Left renal cortex interstitium (tissue), 4 donors: ENCODE measurements around the gene COL20A1. TPM values are rescaled to one million over a fixed set of nuclear protein-coding genes. Genes with fewer than 3 reads are reported as not detected.
"Not testable (repeated sequence)": the region's sequence is repeated elsewhere in the genome, so short reads cannot be mapped to it uniquely, and the experiment has no call there.

Experiments
- DNase-seq, 4 donors: peaks; one replicate each; pipeline ENCODE4 v3.0.0-alpha.2; 2013; ENCODE audit warnings: low read depth in 4 of 4, low spot score in 2 of 4, missing footprints in 1 of 4
- polyA plus RNA-seq, 4 donors: library from polyadenylated mRNA; unstranded; fragments of 120-200 nt; gene quantifications; one replicate each; pipeline ENCODE4 v1.2.1, GENCODE V29; 2013; ENCODE audit not compliant: insufficient read length in 4 of 4

Gene COL20A1
- 1 to 10 TPM in 1 of 4 donors, under 1 TPM in 3; 0.69 to 1.2 (median 0.94) TPM for polyA plus RNA-seq

DNA sequence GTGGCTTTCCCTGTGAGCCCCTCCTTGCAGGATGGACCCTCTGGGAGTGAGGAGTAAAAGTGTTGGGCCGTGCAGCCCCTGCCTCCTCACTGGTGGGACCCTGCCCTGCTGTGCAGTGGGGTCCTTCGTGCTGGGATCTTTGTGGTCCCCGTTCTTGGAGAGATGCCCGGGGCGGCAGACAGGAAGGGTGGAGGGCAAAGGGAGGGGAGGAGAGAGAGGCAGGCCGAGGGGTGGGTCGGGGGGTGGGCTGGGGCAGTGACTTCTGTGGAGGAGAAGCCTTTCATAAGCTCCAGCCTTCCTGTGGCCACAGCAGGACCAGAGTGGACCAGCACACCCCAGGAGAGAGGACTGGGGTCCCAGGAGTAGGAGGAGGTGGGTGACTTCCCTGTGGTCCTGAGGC is at the start of gene COL20A1:
Gene COL20A1, plus strand, starts transcription at position 283 of the 400 bp plus-strand sequence. CDS start 1,922 bp downstream, outside the sequence.
- DNase-seq: no peak

DNA sequence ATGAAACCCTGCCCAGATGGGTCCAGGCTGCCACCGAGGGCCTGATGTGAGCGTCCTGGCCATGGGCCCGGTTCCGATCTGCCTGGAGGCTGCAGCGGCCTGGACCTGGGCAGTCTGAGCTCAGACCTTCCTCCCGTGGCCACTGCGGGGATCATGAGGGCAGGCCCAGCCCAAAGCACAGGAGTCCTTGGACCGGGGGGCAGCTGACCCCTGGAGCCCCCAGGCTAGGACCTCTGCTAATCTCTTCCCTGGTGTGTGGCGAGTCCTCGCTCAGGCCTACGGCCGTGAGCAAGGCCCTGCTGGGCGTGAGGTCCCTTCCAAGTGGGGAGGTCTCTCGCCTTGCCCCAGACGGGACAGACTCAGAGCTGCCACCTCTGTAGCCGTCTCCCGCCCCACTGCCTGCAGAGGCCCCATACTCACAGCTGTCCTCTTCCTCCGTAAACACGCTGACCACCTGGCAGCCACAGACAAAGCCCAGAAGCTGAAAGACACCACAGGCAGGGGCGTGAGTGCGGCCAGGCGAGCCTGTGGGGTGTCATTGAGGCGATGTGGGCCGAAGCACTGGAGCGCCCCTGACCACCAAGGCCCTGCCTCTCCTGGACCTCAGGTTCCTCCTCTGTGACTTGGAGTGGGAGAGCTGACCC is 49.3 kb upstream of the COL20A1 start:
- no peak for DNase-seq

DNA sequence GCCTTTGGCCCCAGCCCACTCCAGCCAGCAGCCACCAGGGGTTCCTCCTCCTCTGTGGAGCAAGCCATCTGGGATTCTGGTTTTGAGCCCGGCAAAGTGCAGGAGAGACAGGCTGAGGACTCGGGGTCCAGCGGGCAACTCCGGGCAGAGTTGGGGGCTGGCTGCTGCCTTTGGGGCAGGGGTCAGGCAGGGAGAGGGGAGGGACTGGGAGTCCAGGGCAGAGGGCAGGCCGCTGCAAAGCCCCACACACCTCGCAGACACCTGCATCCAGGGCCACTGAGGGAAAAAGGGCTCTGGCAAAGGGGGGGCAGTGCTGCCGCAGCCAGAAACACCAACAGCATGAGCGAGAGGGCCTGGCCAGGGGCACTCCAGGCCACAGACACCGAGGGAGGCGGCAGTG is 48.5 kb upstream of the COL20A1 start:
- DNase-seq: no peak

DNA sequence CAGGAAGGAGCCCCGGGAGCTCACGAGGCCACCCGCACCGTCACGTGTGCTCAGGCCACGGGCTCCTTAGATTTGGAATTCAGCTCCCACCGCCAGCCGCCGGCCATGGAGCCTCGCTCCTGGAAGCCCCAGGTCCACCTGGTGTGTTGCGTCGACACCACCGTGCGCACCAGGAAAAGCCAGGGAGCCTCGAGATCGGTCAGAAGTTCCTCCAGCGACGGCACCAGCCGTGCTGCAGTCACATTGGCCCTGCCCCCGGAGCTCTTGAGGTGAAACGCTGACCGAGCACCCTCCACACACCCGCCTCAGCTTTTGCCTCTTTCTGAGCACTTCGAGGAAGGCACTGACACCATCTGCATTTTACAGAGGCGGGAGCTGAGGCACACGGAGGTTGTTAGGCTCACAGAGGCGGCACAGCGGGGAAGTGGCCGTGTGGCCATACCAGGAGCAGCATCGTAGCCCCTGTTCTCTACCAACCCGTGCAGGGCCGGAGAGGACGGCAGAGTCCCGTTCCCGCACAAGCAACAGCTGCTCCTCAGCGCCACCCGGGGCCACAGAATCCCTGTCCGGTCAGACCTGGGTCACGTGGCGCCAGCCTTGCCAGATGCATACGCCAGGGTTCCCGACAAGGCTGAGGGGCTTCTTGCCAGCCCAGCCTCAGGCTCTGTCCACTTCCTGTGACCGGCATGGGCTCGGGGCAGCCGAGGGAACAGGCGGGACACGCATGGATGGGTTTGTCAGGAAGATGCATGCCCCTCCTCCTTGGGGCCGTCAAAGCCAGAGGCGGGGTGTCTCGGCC is 46.3 kb upstream of the COL20A1 start:
- no peak for DNase-seq

DNA sequence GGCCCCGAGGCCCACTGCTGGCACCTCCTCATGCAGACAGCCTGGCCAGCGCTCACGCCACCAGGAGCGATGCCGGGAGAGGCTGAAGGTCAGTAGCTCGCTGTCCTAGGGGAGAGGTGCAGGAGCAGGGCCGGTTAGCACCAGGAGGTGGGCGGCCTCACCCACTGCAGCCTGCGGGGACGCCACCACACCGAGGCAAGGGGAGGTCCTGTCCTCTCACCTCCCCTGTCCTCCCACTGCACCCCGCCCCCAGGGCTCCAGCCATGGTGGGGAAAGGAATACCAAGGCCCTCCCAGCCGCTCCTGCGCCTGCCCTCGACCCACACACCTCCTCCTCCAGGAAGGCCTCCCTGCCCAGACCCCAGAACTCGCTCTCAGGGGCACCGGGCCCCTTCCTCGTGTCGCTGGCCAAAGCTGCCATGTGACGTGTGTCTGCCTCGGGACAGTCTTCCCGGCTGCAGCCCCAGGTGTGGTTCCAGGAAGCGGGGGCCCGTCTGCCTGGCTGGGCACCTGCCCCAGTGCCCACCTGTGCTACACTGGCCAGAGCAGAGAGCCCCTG is 45.2 kb upstream of the COL20A1 start:
- no peak for DNase-seq

DNA sequence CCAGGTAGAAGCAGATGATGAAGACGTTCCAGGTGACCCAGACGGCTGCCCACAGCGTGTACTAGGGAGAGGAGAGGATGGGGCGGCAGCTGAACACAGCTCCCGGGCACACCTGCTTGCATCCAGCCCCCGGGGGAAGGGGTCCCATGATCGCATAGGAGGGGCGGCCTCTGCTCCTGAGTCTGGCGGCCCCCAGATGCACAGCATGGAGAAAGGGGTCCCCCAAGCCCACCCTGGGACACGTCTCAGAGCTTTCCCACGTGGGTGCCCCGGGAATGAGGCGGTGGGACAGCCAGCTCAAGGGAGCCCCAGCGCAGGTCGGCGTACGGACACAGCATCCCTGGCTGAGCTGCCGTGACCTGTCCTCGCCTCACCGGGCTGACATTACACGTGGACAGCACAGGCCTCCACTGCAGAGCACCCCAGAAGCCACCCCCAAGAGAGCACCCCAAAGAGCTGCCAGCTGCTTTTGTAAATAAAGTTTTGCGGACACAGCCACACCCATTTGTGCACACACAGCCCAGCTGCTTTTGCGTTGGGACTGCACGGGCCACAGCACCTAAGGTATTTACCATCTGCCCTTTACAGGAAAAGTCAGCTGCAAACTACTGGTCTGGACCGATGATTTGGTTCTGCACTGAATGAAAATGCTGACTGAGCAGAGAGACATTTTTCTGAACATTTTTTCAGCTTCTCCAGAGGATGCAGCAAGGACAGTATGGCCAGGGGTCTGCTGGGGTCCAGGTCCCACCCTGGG is 44.0 kb upstream of the COL20A1 start:
- no peak for DNase-seq

DNA sequence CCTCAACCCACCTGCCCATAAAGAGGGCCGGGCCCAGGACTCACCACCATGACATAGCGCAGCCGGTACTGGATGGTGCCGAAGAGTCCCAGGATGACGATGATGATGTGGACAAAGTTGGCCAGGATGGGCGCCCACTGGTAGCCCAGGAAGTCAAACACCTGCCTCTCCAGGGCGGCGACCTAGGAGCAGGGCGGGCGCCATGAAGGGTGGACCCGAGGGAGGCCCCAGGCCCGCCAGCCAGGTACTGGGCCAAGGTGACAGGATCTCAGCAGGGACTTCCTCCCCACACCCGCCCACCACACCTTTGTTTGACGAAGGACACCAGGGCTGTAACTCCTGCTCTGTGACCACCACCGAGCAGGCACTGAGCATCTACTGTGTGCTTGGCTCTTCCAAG is 43.1 kb upstream of the COL20A1 start:
- DNase-seq: no peak

DNA sequence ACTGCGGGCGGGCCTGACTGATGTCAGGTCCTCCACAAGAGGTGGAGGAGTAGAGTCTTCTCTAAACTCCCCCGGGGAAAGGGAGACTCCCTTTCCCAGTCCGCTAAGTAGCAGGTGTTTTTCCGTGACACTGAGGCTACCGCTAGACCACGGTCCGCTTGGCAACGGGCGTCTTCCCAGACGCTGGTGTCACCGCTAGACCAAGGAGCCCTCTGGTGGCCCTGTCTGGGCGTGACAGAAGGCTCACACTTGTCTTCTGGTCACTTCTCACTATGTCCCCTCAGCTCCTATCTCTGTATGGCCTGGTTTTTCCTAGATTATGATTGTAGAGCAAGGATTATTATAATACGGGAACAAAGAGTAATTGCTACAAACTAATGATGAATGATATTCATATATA is 41.6 kb upstream of the COL20A1 start:
- not testable (repeated sequence) for DNase-seq

DNA sequence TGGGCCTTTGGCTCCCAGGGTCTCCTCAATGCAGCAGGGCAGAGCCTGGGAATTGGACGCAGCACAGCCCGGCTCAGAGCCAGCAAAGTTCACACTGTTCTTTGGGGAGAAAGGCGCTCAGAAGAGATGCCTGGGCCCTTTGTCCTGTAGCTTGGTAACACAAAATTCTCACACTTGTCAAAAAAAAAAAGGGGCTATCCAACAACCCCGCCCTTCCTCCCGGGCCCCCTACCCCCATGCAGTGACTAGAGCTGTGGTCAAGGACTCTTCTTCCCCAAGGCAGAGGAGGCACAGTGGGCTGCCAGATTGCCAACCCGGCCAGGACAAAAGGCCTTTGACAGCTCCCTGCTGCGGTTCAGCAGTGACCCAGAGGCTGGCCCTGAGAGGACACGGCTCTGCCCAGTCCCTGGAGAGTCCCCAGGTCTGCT is 40.7 kb upstream of the COL20A1 start:
- DNase-seq: no peak

DNA sequence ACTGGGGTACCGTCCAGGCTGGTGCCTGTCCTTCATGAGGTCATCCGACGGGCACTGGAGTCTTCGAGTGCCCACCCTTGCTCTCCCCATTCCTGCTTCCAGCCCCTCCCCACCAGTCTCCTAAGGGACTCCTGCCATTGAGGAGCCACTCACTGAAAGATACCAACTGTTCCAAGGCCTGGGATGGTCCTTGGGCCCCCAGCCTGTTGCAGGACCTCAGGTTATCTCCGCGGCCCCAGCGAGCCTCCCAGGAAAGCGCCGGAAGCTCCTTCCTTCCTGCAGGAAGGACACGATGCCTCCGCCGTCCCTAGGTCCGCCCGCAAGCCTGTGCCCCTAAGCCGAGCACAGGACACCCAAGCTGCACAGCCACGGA is 39.9 kb upstream of the COL20A1 start:
- no peak for DNase-seq

DNA sequence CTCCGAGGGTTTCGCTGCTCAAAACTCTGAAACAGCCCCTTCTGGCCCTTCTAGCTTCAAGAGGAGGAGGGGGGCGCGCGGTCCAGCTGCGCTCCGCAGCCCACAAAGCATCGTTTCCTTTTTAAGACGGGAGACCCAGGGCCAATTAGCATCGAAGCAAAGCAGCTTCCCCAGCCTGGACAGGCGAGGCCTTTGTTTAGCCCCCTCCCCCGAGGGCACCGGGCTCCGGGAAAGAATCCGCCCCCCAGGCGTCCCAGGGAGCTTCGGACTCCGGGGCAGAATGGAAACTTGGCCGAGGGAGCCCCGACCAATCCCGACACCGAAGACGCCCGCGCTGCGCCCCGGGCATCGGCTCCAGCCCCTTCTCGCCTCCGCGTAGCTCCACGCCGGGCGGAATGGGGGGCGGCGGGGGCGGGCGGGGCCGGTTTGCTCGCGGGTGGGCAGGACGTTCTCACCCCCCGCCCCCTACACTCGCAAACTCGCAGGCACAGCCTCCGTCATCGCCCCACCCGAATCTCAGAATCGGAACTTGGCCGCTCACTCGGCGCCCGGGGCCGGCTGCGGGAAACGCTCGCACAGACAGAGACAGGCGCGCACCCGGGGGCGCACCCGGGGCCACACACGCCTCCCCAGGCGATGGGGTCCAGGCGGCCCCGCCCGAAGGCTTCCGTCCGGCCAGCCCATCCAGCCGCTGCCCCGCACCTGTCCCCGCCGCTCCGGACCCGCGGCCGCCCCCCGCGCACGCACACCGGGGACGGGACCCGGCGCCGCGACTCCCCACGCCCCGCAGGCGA is 39.4 kb upstream of the COL20A1 start:
- no peak for DNase-seq

DNA sequence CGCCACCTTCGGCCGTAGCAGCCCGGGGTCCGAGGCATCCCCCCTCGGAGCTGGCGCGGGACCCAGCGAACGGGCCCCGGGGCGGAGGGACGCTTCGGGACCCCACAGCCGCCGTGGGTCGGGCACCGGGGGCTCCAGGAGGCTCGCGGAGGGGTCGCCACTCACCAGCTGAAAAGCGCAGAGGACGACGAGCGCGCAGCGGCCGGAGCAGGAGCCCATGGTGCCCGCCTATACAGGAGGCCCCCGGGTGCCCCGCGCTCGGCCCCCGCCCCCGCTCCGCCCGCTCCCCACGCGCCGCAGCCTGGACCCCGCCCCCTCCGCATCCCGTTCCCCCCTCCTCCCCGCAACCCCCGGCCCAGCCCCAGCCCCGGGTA is 38.8 kb upstream of the COL20A1 start, which contains the start of gene NKAIN4:
Gene NKAIN4, minus strand, starts transcription at position 232 of the 374 bp plus-strand sequence. Its CDS starts 13 bp downstream, at position 219.
- no peak for DNase-seq

DNA sequence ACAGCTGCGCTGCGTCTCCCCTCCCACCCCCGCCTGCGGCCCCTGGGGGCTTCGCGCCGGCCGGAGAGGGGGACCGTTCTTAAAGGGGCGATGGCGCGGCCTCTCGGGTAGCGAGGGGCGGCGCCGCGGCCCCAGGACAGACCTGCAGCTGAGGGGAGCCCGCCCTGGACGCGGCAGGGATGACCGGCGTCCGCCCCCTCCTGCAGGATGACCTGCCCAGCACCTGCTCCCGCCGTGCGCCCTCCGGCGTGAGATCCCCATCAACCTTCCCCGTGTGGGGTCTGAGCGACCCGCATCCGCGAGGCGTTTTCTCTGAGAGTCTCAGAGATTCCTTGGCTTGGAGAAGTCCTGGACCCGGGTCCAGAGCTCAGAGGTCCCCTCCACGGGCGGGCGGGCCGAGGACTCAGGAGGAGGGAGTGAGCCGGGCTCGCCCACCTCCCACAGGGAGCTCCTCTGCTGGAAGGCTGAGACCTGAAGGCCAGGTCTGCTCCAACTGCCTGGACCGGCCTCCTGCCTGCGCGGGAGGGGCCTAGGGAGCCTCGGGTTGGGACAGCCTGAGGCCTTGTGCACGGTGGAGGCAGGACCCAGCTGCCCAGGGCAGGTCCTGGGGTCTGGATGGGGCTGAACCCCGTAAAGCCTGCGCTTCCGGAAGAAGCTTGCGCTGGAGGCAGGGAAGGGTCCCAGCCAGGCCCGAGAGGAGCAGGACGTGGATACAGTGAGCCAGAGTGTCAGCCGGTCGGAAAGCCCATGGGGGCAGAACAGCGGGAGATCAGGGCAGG is 38.2 kb upstream of the COL20A1 start:
- DNase-seq: no peak

DNA sequence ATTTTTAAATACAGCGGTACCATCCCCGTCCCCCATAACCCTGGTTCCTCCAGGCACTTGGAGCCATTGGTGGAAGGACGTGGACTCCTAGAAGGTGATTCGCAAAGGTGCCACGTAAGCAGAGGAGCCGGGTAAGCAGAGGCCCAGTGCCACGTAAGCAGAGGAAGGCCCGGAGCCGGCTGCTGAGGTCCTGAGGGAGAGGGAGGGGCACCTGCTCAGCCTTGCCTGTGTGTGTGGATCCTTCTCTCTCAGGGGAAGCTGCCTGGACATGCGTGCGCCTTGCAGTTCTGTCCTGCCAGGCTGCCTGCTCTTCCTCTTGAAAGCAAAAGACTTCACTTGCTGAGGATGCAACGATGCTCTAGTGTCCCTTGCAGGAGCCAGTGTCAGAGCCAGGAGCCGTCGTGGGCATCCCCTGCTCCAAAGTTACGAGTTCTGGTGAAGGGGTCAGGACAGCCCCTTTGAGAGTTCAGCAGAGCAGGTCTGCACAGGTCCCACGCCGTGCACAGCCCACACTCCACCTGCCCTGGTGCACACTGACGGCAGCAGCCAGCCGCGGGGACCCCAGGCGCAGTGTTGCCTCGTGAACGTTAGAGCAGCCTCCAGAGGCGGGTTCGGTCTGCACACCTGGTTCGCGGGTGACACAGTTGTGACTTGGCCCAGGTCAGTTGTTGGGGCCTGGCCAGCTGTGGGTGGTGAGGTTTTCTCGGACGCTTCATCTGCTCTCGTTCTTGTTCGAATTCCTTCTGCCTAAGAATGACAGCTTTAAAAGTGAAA is 36.9 kb upstream of the COL20A1 start:
- DNase-seq: no peak

DNA sequence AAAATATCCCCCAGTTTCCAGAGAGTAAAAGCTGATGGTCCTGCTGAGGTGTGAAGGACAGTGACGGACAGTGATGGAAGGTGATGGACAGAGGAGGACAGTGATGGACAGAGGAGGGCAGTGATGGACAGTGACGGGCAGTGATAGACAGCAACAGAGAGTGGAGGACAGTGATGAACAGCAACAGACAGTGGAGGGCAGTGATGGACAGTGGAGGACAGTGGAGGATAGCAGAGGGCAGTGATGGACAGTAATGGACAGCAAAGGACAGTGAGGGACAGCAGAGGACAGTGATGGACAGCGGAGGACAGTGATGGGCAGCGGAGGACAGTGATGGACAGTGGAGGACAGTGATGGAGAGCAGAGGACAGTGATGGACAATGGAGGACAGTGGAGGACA is 36.0 kb upstream of the COL20A1 start:
- DNase-seq: no peak

DNA sequence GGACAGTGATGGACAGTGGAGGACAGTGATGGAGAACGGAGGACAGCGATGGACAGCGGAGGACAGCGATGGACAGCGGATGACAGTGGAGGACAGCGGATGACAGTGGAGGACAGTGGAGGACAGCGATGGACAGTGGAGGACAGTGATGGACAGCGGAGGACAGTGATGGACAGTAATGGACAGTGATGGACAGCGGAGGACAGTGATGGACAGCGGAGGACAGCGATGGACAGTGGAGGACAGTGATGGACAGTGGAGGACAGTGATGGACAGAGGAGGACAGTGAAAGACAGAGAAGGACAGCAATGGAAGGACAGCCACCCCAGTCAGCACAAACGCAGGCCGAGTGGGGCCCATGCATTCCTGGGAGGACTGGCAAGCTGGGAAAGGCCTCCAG is 35.4 kb upstream of the COL20A1 start:
- no peak for DNase-seq

DNA sequence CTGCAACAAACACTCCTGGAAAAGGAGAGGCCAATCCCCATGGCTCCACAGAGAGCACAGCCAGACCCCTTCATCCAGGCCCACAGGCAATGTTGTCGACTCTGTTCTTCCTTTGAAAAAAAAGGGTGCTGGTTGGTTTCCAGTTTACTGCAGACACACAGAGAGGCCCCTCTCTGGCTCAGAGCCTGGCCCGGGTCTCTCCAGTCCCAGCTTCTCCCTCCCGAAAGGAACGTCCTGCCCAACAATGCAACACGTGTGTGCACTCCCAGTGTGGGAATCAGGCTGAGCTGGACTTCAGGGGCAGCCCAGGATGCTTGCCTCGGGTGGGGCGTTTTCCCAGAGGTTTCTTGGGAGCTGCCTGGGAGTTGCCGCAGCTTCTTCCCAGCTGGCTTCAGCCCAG is 34.2 kb upstream of the COL20A1 start:
- DNase-seq: no peak

DNA sequence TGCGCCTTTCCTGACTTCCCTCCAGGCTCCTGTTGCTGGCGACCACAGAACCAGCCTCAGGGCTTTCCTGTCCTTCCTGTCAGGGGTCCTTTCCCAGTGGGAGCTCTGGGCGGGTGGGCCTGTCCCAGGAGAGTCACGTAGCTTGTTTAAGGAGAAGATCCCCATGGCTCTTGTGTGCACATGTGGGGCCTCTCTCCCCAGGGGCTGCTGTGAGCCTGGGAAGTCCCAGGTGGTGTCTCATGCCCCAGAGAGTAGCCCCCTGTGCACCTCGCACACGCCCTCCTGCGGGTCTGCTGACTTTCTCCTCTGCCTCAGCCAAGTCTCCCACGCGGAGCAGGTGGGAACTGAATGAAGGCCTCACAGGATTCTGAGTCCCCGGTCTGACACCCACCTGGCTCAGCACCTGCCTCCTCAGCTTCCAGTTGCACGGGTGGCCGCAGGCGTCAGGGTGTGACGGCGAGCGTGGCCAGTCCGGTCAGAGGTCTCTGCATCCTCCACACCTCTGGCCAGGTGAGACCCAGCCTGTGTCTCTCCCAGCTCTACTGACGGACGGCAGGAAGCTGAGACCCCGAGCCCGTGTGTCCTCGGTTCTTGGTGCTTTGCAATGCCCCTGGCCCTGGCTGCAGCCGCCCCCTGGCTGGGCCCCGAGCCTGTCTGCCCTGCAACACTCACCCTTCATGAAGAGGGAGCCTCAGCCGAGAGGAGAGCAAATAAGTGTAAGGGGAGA is 33.1 kb upstream of the COL20A1 start:
- no peak for DNase-seq
